H1 (cell line): ENCODE results near the gene HBM.

ENCODE experiments used
- BCL11A ChIP-seq, 2 experiments: IDR thresholded peaks; one replicate each; pipeline ENCODE4 v1.6.1; 2011; ENCODE audit warnings: low read depth in 2 of 2, low read length in 2 of 2, mild to moderate bottlenecking in 2 of 2
- CTCF ChIP-seq, 3 experiments: IDR thresholded peaks; 1 replicate in 2 of 3; 2 replicates in 1 of 3; pipeline versions ENCODE4 v1.5.1 to v1.6.1; 2011; ENCODE audit warnings: low read length in 3 of 3, mild to moderate bottlenecking in 3 of 3, inconsistent platforms in 2 of 3, low read depth in 1 of 3, moderate library complexity in 1 of 3; ENCODE audit not compliant: insufficient read depth in 1 of 3; ENCODE audit errors: control extremely low read depth in 1 of 3
- GTF2F1 ChIP-seq: IDR thresholded peaks from 2 replicates; pipeline ENCODE4 v1.6.1; 2012; ENCODE audit warnings: low read depth, low read length, improper control_type of control experiment, borderline replicate concordance
- POLR2A ChIP-seq, 2 experiments: IDR thresholded peaks; 1 replicate in 1 of 2; 2 replicates in 1 of 2; pipeline ENCODE4 v1.6.1; 2011; ENCODE audit warnings: low read depth in 2 of 2, low read length in 2 of 2, mild to moderate bottlenecking in 2 of 2; ENCODE audit errors: control extremely low read depth in 1 of 2
- POLR2AphosphoS5 ChIP-seq: IDR thresholded peaks from 2 replicates; pipeline ENCODE4 v1.6.1; 2011; ENCODE audit warnings: low read depth, low read length
- RXRA ChIP-seq: IDR thresholded peaks from 2 replicates; pipeline ENCODE4 v1.6.1; 2011; ENCODE audit warnings: low read depth, mild to moderate bottlenecking, low read length, moderate library complexity; ENCODE audit not compliant: insufficient read depth
- SIN3A ChIP-seq, 2 experiments: IDR thresholded peaks in 1 of 2; conservative IDR thresholded peaks in 1 of 2; 2 replicates each; pipeline ENCODE4 v1.6.1; 2011 to 2012; ENCODE audit warnings: low read length in 2 of 2, improper control_type of control experiment in 1 of 2, low read depth in 1 of 2, mild to moderate bottlenecking in 1 of 2
- YY1 ChIP-seq: IDR thresholded peaks from 2 replicates; pipeline ENCODE4 v1.6.1; 2011; ENCODE audit warnings: low read depth, mild to moderate bottlenecking, low read length

GRCh38 chr16:212999-213398, 47.2 kb downstream of the HBM start:
- TF ChIP-seq SIN3A (conservative IDR thresholded peaks at IDR 0.05 in 1 of 2, IDR thresholded peaks at IDR 0.05 in 1 of 2; ENCODE audit: low read depth in 1 of 2, low read length in 2 of 2) (no peak), CTCF (IDR thresholded peaks at IDR 0.05; ENCODE audit: control extremely low read depth in 1 of 3, insufficient read depth in 1 of 3, low read depth in 1 of 3, low read length in 3 of 3) (no peak), YY1 (no peak), BCL11A (IDR thresholded peaks at IDR 0.05; ENCODE audit: low read depth in 2 of 2, low read length in 2 of 2) (no peak), GTF2F1 (no peak), POLR2AphosphoS5 (no peak), POLR2A (IDR thresholded peaks at IDR 0.05; ENCODE audit: control extremely low read depth in 1 of 2, low read depth in 2 of 2, low read length in 2 of 2) (no peak), RXRA (no peak)
